ENCODE results near the gene USP31.

DNA sequence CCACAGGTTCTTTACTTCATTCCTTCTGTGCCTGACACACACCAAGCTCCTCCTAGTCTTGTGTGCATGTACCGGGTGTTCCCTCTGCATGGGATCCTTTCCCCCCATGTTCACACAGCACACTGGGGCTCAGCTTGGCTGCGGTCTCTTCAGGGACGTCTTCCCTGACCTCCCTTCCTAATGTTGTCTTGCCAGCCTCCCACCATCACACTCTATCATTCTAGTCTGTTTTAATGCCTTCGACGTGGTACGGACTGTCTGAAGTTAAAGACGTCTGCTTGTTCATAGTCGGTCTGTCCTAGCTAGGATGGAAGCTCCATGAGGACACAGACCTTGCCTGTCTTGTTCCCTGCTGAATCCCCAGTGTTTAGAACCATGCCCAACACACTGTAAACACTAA, 60.1 kb downstream of the USP31 start:
- TF ChIP-seq, protein P1, sequence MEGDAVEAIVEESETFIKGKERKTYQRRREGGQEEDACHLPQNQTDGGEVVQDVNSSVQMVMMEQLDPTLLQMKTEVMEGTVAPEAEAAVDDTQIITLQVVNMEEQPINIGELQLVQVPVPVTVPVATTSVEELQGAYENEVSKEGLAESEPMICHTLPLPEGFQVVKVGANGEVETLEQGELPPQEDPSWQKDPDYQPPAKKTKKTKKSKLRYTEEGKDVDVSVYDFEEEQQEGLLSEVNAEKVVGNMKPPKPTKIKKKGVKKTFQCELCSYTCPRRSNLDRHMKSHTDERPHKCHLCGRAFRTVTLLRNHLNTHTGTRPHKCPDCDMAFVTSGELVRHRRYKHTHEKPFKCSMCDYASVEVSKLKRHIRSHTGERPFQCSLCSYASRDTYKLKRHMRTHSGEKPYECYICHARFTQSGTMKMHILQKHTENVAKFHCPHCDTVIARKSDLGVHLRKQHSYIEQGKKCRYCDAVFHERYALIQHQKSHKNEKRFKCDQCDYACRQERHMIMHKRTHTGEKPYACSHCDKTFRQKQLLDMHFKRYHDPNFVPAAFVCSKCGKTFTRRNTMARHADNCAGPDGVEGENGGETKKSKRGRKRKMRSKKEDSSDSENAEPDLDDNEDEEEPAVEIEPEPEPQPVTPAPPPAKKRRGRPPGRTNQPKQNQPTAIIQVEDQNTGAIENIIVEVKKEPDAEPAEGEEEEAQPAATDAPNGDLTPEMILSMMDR (IDR thresholded peaks at IDR 0.05), result no peak
- TF ChIP-seq ZFX (IDR thresholded peaks at IDR 0.05; ENCODE audit: borderline replicate concordance), result no peak
